Epithelial cell of esophagus (primary cell): ENCODE measurements around the gene DNAH14.

Source experiments
- DNase-seq: peaks from one replicate; pipeline ENCODE4 v3.0.0; 2010; ENCODE audit warnings: low read depth
- H3K4me3 ChIP-seq: 2 replicates; pipeline ENCODE4 v1.5.1; 2011; ENCODE audit warnings: mild to moderate bottlenecking, low read length, control low read depth
- CTCF ChIP-seq: IDR thresholded peaks from 2 replicates; pipeline ENCODE4 v1.5.1; 2011; ENCODE audit warnings: low read depth, mild to moderate bottlenecking, low read length, control low read depth, inconsistent platforms; ENCODE audit not compliant: insufficient read depth; ENCODE audit errors: missing control alignments

The DNAH14 gene

GRCh38 chr1:225406976-225407725, 477.7 kb downstream of the DNAH14 start:
- TF ChIP-seq CTCF: no peak
- H3K4me3 ChIP-seq: no peak overlapping the region
- no peak for DNase-seq

- no peak for DNase-seq
- TF ChIP-seq CTCF: no peak
- no peak overlapping the region for H3K4me3 ChIP-seq
Measured at GRCh38 chr1:225407755-225408154, 478.3 kb downstream of the DNAH14 start.

- no peak for DNase-seq
- H3K4me3 ChIP-seq: no peak overlapping the region
- no peak for TF ChIP-seq CTCF
Measured at GRCh38 chr1:225408249-225408648, 478.8 kb downstream of the DNAH14 start.

GRCh38 chr1:225409051-225409450, 479.6 kb downstream of the DNAH14 start:
- no peak for DNase-seq
- no peak overlapping the region for H3K4me3 ChIP-seq
- TF ChIP-seq CTCF: no peak

GRCh38 chr1:225410036-225410435, 480.6 kb downstream of the DNAH14 start:
- no peak for TF ChIP-seq CTCF
- H3K4me3 ChIP-seq: no peak overlapping the region
- no peak for DNase-seq

- DNase-seq: no peak
- TF ChIP-seq CTCF: no peak
- no peak overlapping the region for H3K4me3 ChIP-seq
Measured at GRCh38 chr1:225412321-225412720, 482.8 kb downstream of the DNAH14 start.

- no peak for DNase-seq
- no peak for TF ChIP-seq CTCF
- H3K4me3 ChIP-seq: no peak overlapping the region
Measured at GRCh38 chr1:225412803-225413351, 483.4 kb downstream of the DNAH14 start.
